Measurements from ENCODE around the gene GRIK4. TPM values are rescaled to one million over a fixed set of nuclear protein-coding genes. Genes with fewer than 3 reads are reported as not detected.

Gene GRIK4
- total RNA-seq, 6 experiments from 2014 or later, result 0.07 to 0.11 TPM; not detected in 4

GRCh38 chr11:120680322-120680721 is 168.8 kb downstream of the GRIK4 start:
- Histone ChIP-seq H3K27me3 (no peaks in the 10 kb centered on the region), H3K4me1 (no peaks in the 10 kb centered on the region), H3K9me3 (no peaks in the 10 kb centered on the region), H3K4me3 (no peak overlapping the region), H3K27ac (no peak overlapping the region), H3K36me3 (no peaks in the 10 kb centered on the region)
- intact Hi-C loops (cut with DNase I), result loop anchor here (5.0 kb wide), 2 partner anchors 163 to 168 kb away; partner anchors contain the start of gene GRIK4 (in 1 of the 2)
- TF ChIP-seq POLR2A (IDR thresholded peaks at IDR 0.05) (no peak), CTCF (IDR thresholded peaks at IDR 0.05) (no peak)
- no peak for ATAC-seq
- no peak for DNase-seq
- 100% methylated on average over 1 of the region's 5 CpGs for WGBS (ENCODE audit: insufficient coverage, low coverage, low lambda C conversion rate, missing lambda C conversion rate)

GRCh38 chr11:120681434-120682331 is 170.1 kb downstream of the GRIK4 start:
- Histone ChIP-seq H3K27ac (no peak overlapping the region), H3K4me3 (no peak overlapping the region), H3K27me3 (no peaks in the 10 kb centered on the region), H3K36me3 (no peaks in the 10 kb centered on the region), H3K9me3 (no peaks in the 10 kb centered on the region), H3K4me1 (no peaks in the 10 kb centered on the region)
- 63% methylated on average over 13 of the region's 16 CpGs for WGBS (ENCODE audit: insufficient coverage, low coverage, low lambda C conversion rate, missing lambda C conversion rate)
- TF ChIP-seq CTCF (IDR thresholded peaks at IDR 0.05) (no peak), POLR2A (IDR thresholded peaks at IDR 0.05) (no peak)
- intact Hi-C loops (cut with DNase I), result loop anchor here (5.0 kb wide), 2 partner anchors 164 to 169 kb away; partner anchors contain the start of gene GRIK4 (in 1 of the 2)
- ATAC-seq, result no peak
- no peak for DNase-seq

- DNase-seq (no peak), ATAC-seq (no peak)
- Histone ChIP-seq H3K27me3 (no peaks in the 10 kb centered on the region), H3K27ac (no peak overlapping the region), H3K4me3 (no peak overlapping the region), H3K36me3 (no peaks in the 10 kb centered on the region), H3K9me3 (no peaks in the 10 kb centered on the region), H3K4me1 (no peaks in the 10 kb centered on the region)
- 60% methylated on average over 1 of the region's 3 CpGs for WGBS (ENCODE audit: insufficient coverage, low coverage, low lambda C conversion rate, missing lambda C conversion rate)
- intact Hi-C loops (cut with DNase I), result loop anchor here (5.0 kb wide), 2 partner anchors 165 to 170 kb away; partner anchors contain the start of gene GRIK4 (in 1 of the 2)
- TF ChIP-seq CTCF (IDR thresholded peaks at IDR 0.05), result no peak
- no peak for TF ChIP-seq POLR2A (IDR thresholded peaks at IDR 0.05)
Observed at GRCh38 chr11:120682332-120682649, 170.7 kb downstream of the GRIK4 start.

GRCh38 chr11:120682866-120683265 is 171.3 kb downstream of the GRIK4 start:
- TF ChIP-seq POLR2A (IDR thresholded peaks at IDR 0.05) (no peak), CTCF (IDR thresholded peaks at IDR 0.05) (no peak)
- Histone ChIP-seq H3K27me3 (no peaks in the 10 kb centered on the region), H3K27ac (no peak overlapping the region), H3K4me3 (no peak overlapping the region), H3K36me3 (no peaks in the 10 kb centered on the region), H3K4me1 (no peaks in the 10 kb centered on the region), H3K9me3 (no peaks in the 10 kb centered on the region)
- DNase-seq (no peak), ATAC-seq (no peak)
- intact Hi-C loops (cut with DNase I), result loop anchor here (5.0 kb wide), 2 partner anchors 166 to 171 kb away; partner anchors contain the start of gene GRIK4 (in 1 of the 2)
- 68% methylated on average over 5 of the region's 5 CpGs for WGBS (ENCODE audit: insufficient coverage, low coverage, low lambda C conversion rate, missing lambda C conversion rate)
